Measurements from ENCODE around the gene VPS13A. TPM values are rescaled to one million over a fixed set of nuclear protein-coding genes. Genes with fewer than 3 reads are reported as not detected.
A peak's percentile ranks its signal among the peaks of the same experiment; 100 is the strongest.

The VPS13A gene
- total and polyA plus RNA-seq, 2 of the 13 experiments (the other 11 are each of a cell fraction or from before 2014, with no cell fraction given) = 20.4 to 20.7 TPM

DNA sequence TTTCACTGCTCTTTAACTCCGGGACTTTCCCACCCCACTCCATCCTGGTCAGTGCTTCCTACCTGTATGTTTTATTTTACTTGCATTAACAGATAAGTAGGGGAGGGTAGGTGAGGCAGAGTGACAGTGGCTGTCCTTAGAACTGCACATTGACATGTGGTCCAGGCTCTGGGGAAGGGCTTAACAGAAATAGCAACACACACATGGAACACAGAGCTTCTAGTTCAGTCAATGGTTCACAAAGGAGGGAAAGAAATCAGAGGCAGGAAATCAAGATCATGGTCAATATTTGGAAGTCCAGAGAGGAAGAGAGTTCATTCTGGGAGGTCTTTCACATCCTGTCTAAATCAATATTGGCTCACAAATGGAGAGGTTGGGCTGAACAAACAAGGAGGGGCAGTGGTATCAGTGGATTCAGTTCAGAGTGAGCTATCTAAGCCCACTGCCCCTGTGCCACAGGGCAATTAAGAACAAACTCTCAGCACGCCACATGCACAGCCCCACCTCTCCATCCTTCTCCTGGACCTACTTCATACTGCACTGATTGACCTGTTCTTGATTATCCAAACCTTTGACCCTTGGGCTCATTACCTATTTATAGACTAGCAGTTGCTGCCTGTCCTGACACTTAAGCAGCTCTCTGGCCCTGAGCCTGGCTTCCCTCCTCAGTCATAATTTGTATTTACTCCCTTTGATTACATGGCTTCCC, 6.2 kb upstream of the VPS13A start (continued):
- TF ChIP-seq PBX2 (CRISPR knock-in tag; IDR thresholded peaks at IDR 0.05) (0 out of 2 replicates have a peak, but pooled peaks have one; percentile 10), SRSF4 (IDR thresholded peaks at IDR 0.05; ENCODE audit: low read depth, low read length, poor library complexity, severe bottlenecking) (no peak), ZNF749 (CRISPR knock-in tag; IDR thresholded peaks at IDR 0.05; ENCODE audit: borderline replicate concordance) (peak; percentile 66; the same call in 1 of the 2 replicates), ESRRA (CRISPR knock-in tag; IDR thresholded peaks at IDR 0.05; ENCODE audit: low read depth) (peak; percentile 57), KDM3A (CRISPR knock-in tag; IDR thresholded peaks at IDR 0.05; ENCODE audit: low read depth) (peak; percentile 82; the same call in 1 of the 2 replicates), ZNF639 (CRISPR knock-in tag; conservative IDR thresholded peaks at IDR 0.05) (0 out of 2 replicates have a peak, but pooled peaks have one; percentile 52), MEIS2 (CRISPR knock-in tag; IDR thresholded peaks at IDR 0.05) (peak; percentile 70; the same call in 1 of the 2 replicates), PHF21A (CRISPR knock-in tag; IDR thresholded peaks at IDR 0.05) (peak; percentile 89), BCL3 (CRISPR knock-in tag; IDR thresholded peaks at IDR 0.05) (peak; percentile 52; the same call in 1 of the 2 replicates), ZNF430 (CRISPR knock-in tag; IDR thresholded peaks at IDR 0.05) (peak; percentile 62; the same call in 1 of the 2 replicates), ZNF331 (CRISPR knock-in tag; IDR thresholded peaks at IDR 0.05) (peak; percentile 94), SSRP1 (CRISPR knock-in tag; IDR thresholded peaks at IDR 0.05) (peak; percentile 50; the same call in 1 of the 2 replicates), BHLHE40 (IDR thresholded peaks at IDR 0.05; ENCODE audit: low read length) (peak; percentile 45), PHF8 (CRISPR knock-in tag; IDR thresholded peaks at IDR 0.05) (0 out of 2 replicates have a peak, but pooled peaks have one; percentile 23), ZNF3 (CRISPR knock-in tag; IDR thresholded peaks at IDR 0.05) (0 out of 2 replicates have a peak, but pooled peaks have one; percentile 44), ZBTB38 (CRISPR knock-in tag; IDR thresholded peaks at IDR 0.05) (no peak), FOXO4 (CRISPR knock-in tag; conservative IDR thresholded peaks at IDR 0.05) (0 out of 2 replicates have a peak, but pooled peaks have one; percentile 76), KDM1A (CRISPR knock-in tag; IDR thresholded peaks at IDR 0.05) (peak; percentile 96), RFXANK (CRISPR knock-in tag; IDR thresholded peaks at IDR 0.05) (peak; percentile 55; the same call in 1 of the 2 replicates)
- TF ChIP-seq, protein P1, sequence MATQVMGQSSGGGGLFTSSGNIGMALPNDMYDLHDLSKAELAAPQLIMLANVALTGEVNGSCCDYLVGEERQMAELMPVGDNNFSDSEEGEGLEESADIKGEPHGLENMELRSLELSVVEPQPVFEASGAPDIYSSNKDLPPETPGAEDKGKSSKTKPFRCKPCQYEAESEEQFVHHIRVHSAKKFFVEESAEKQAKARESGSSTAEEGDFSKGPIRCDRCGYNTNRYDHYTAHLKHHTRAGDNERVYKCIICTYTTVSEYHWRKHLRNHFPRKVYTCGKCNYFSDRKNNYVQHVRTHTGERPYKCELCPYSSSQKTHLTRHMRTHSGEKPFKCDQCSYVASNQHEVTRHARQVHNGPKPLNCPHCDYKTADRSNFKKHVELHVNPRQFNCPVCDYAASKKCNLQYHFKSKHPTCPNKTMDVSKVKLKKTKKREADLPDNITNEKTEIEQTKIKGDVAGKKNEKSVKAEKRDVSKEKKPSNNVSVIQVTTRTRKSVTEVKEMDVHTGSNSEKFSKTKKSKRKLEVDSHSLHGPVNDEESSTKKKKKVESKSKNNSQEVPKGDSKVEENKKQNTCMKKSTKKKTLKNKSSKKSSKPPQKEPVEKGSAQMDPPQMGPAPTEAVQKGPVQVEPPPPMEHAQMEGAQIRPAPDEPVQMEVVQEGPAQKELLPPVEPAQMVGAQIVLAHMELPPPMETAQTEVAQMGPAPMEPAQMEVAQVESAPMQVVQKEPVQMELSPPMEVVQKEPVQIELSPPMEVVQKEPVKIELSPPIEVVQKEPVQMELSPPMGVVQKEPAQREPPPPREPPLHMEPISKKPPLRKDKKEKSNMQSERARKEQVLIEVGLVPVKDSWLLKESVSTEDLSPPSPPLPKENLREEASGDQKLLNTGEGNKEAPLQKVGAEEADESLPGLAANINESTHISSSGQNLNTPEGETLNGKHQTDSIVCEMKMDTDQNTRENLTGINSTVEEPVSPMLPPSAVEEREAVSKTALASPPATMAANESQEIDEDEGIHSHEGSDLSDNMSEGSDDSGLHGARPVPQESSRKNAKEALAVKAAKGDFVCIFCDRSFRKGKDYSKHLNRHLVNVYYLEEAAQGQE (IDR thresholded peaks at IDR 0.05; ENCODE audit: borderline replicate concordance in 1 of 2, low read depth in 1 of 2, low read length in 2 of 2) = peak in 1 of 2 experiments; percentile 70; a peak in 1 of 4 replicates
- TF ChIP-seq, protein P2, sequence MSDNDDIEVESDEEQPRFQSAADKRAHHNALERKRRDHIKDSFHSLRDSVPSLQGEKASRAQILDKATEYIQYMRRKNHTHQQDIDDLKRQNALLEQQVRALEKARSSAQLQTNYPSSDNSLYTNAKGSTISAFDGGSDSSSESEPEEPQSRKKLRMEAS (IDR thresholded peaks at IDR 0.05) = peak; percentile 85

All from HepG2 (cell line).